Measurements from ENCODE around the gene TULP4. TPM values are rescaled to one million over a fixed set of nuclear protein-coding genes. Genes with fewer than 3 reads are reported as not detected.

Gene TULP4
- total RNA-seq, 1 donor from 2014 or later, result 117 TPM

- H3K36me3 Mint-ChIP-seq (ENCODE audit: low read depth, unreplicated experiment), result peaks cover 11% of the 10 kb centered on the region
- H3K9me3 Mint-ChIP-seq (ENCODE audit: unreplicated experiment), result peaks cover 4% of the 10 kb centered on the region
- peaks cover 3% of the 10 kb centered on the region for H3K27me3 Mint-ChIP-seq (ENCODE audit: unreplicated experiment)
- TF ChIP-seq, protein P1, sequence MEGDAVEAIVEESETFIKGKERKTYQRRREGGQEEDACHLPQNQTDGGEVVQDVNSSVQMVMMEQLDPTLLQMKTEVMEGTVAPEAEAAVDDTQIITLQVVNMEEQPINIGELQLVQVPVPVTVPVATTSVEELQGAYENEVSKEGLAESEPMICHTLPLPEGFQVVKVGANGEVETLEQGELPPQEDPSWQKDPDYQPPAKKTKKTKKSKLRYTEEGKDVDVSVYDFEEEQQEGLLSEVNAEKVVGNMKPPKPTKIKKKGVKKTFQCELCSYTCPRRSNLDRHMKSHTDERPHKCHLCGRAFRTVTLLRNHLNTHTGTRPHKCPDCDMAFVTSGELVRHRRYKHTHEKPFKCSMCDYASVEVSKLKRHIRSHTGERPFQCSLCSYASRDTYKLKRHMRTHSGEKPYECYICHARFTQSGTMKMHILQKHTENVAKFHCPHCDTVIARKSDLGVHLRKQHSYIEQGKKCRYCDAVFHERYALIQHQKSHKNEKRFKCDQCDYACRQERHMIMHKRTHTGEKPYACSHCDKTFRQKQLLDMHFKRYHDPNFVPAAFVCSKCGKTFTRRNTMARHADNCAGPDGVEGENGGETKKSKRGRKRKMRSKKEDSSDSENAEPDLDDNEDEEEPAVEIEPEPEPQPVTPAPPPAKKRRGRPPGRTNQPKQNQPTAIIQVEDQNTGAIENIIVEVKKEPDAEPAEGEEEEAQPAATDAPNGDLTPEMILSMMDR (IDR thresholded peaks at IDR 0.05; ENCODE audit: unreplicated experiment), result no peak
- H3K4me3 Mint-ChIP-seq (ENCODE audit: unreplicated experiment), result no peak overlapping the region
- DNase-seq (ENCODE audit: low spot score), result no peak
- H3K27ac Mint-ChIP-seq (ENCODE audit: unreplicated experiment), result no peak overlapping the region
- peaks cover 2% of the 10 kb centered on the region for H3K4me1 Mint-ChIP-seq (ENCODE audit: unreplicated experiment)
Measured at GRCh38 chr6:158303210-158303731, 9.0 kb upstream of the TULP4 start.

DNA sequence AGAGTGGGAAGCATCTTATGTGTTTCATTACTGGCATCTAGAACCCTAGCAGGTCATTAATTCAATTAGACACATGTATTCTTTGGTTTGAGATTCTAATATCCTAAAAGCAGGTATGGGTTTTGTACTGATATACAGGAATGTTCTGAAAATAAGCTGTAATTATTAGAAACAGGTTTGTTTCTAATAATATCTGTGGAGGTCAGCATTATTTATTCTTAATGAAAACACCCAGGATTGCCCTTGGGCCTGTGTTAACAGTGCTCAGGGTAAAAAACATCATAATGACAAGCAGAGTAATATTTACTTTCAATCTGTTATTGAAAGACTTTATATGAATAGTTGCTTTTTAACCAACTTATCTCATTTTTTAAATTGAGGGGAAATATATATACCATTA, 8.0 kb upstream of the TULP4 start:
- TF ChIP-seq, protein P1 (IDR thresholded peaks at IDR 0.05; ENCODE audit: unreplicated experiment), result no peak
- H3K9me3 Mint-ChIP-seq (ENCODE audit: unreplicated experiment), result no peaks in the 10 kb centered on the region
- H3K27me3 Mint-ChIP-seq (ENCODE audit: unreplicated experiment), result peaks cover 3% of the 10 kb centered on the region
- no peak overlapping the region for H3K4me3 Mint-ChIP-seq (ENCODE audit: unreplicated experiment)
- H3K27ac Mint-ChIP-seq (ENCODE audit: unreplicated experiment), result no peak overlapping the region
- DNase-seq (ENCODE audit: low spot score), result no peak
- H3K4me1 Mint-ChIP-seq (ENCODE audit: unreplicated experiment), result peaks cover 2% of the 10 kb centered on the region
- H3K36me3 Mint-ChIP-seq (ENCODE audit: low read depth, unreplicated experiment), result peaks cover 5% of the 10 kb centered on the region

GRCh38 chr6:158309814-158310213, 2.5 kb upstream of the TULP4 start:
- Mint-ChIP-seq H3K9me3 (ENCODE audit: unreplicated experiment) (no peaks in the 10 kb centered on the region), H3K4me3 (ENCODE audit: unreplicated experiment) (peak overlapping the region; percentile 42), H3K4me1 (ENCODE audit: unreplicated experiment) (no peaks in the 10 kb centered on the region), H3K27ac (ENCODE audit: unreplicated experiment) (no peak overlapping the region), H3K36me3 (ENCODE audit: low read depth, unreplicated experiment) (peaks cover 16% of the 10 kb centered on the region), H3K27me3 (ENCODE audit: unreplicated experiment) (peaks cover 6% of the 10 kb centered on the region)
- DNase-seq (ENCODE audit: low spot score), result no peak
- TF ChIP-seq, protein P1 (IDR thresholded peaks at IDR 0.05; ENCODE audit: unreplicated experiment), result no peak

GRCh38 chr6:158311193-158311592, 1.1 kb upstream of the TULP4 start:
- TF ChIP-seq, protein P1 (IDR thresholded peaks at IDR 0.05; ENCODE audit: unreplicated experiment), result no peak
- Mint-ChIP-seq H3K27ac (ENCODE audit: unreplicated experiment) (no peak overlapping the region), H3K4me1 (ENCODE audit: unreplicated experiment) (no peaks in the 10 kb centered on the region), H3K4me3 (ENCODE audit: unreplicated experiment) (no peak overlapping the region), H3K36me3 (ENCODE audit: low read depth, unreplicated experiment) (peaks cover 29% of the 10 kb centered on the region), H3K9me3 (ENCODE audit: unreplicated experiment) (no peaks in the 10 kb centered on the region), H3K27me3 (ENCODE audit: unreplicated experiment) (peaks cover 5% of the 10 kb centered on the region)
- no peak for DNase-seq (ENCODE audit: low spot score)

GRCh38 chr6:158311626-158312025, 639 bp upstream of the TULP4 start:
- DNase-seq (ENCODE audit: low spot score), result no peak
- H3K9me3 Mint-ChIP-seq (ENCODE audit: unreplicated experiment), result no peaks in the 10 kb centered on the region
- H3K36me3 Mint-ChIP-seq (ENCODE audit: low read depth, unreplicated experiment), result peaks cover 33% of the 10 kb centered on the region
- TF ChIP-seq, protein P1 (IDR thresholded peaks at IDR 0.05; ENCODE audit: unreplicated experiment), result no peak
- no peak overlapping the region for H3K27ac Mint-ChIP-seq (ENCODE audit: unreplicated experiment)
- H3K4me3 Mint-ChIP-seq (ENCODE audit: unreplicated experiment), result no peak overlapping the region
- no peaks in the 10 kb centered on the region for H3K4me1 Mint-ChIP-seq (ENCODE audit: unreplicated experiment)
- H3K27me3 Mint-ChIP-seq (ENCODE audit: unreplicated experiment), result peaks cover 3% of the 10 kb centered on the region
